HL-60 (cell line): ENCODE measurements around the gene ITGA8.

Experiments used
- CTCF ChIP-seq: IDR thresholded peaks from one replicate; pipeline ENCODE4 v1.5.1; 2011; ENCODE audit warnings: low read length, control low read depth, inconsistent platforms; ENCODE audit not compliant: insufficient read depth
- POLR2AphosphoS5 ChIP-seq: IDR thresholded peaks from 2 replicates; pipeline ENCODE4 v1.6.1; 2012; ENCODE audit warnings: low read depth

- no peak for TF ChIP-seq POLR2AphosphoS5
- no peak for TF ChIP-seq CTCF
Observed at GRCh38 chr10:15719049-15719898, 448 bp downstream of the ITGA8 start.
